HepG2 (cell line): ENCODE data around the gene NXPE3. TPM values are rescaled to one million over a fixed set of nuclear protein-coding genes. Genes with fewer than 3 reads are reported as not detected.

Experiments used
- ATAC-seq: fragments of 200-7000 bp; cut with Tn5 transposase; 3 replicates; pipeline ENCODE4 v1.9.1; 2020; ENCODE audit warnings: mild to moderate bottlenecking, moderate library complexity
- BruUV-seq: library from RNA; stranded (reverse); fragments of 400-500 nt; replicated peaks from 2 replicates; lab custom pipeline; 2021; lab: Mats Ljungman, UMichigan
- CTCF ChIA-PET: fragments of 300-600 bp; formaldehyde crosslinking; extraction: SDS; loops from one replicate; lab custom pipeline; 2021; ENCODE audit warnings: low total read pairs, inconsistent platforms, low intra/inter-chr PET ratio; lab: Yijun Ruan, JAX
- POLR2A ChIA-PET: fragments of 350-600 bp; sonication (Branson Sonifier 250); formaldehyde crosslinking; loops from one replicate; lab custom pipeline; 2020; ENCODE audit warnings: antibody characterized with exemption, inconsistent platforms; lab: Yijun Ruan, JAX
- DNase-seq: peaks from one replicate; pipeline ENCODE4 v3.0.0-alpha.2; 2015; ENCODE audit warnings: low spot score
- FAIRE-seq: peaks from 3 replicates; lab custom pipeline; 2011; peaks lifted over from hg19 to GRCh38; lab: Jason Lieb, UNC
- H2AFZ ChIP-seq: one replicate; pipeline ENCODE4 v1.6.1; 2011; ENCODE audit warnings: low read length, inconsistent platforms
- H3K27ac ChIP-seq: fragments of 300-600 bp; 3 replicates; pipeline ENCODE4 v1.8.0; 2011; ENCODE audit warnings: mixed run types, mild to moderate bottlenecking, mixed read lengths, low read length, inconsistent platforms; ENCODE audit not compliant: insufficient read depth; ENCODE audit errors: extremely low read length
- H3K27me3 ChIP-seq, 2 experiments: fragments of 200-600 bp in 1 of 2; 2 replicates in 1 of 2; 3 replicates in 1 of 2; pipeline versions ENCODE4 v1.6.0 to v1.8.0; 2011; ENCODE audit warnings: low read length in 2 of 2, mild to moderate bottlenecking in 2 of 2, moderate library complexity in 2 of 2, inconsistent platforms in 1 of 2; ENCODE audit not compliant: insufficient read depth in 2 of 2, control insufficient read depth in 1 of 2
- H3K36me3 ChIP-seq, 2 experiments: fragments of 200-600 bp in 1 of 2; replicated peaks in 1 of 2; 2 replicates in 1 of 2; 3 replicates in 1 of 2; pipeline versions ENCODE4 v1.5.1 to v1.8.0; 2011; ENCODE audit warnings: low read length in 2 of 2, inconsistent platforms in 1 of 2; ENCODE audit not compliant: insufficient read depth in 2 of 2, control insufficient read depth in 1 of 2
- H3K4me1 ChIP-seq: 2 replicates; pipeline ENCODE4 v1.5.1; 2012; ENCODE audit warnings: low read length, inconsistent platforms; ENCODE audit not compliant: insufficient read depth
- H3K4me2 ChIP-seq: 2 replicates; pipeline ENCODE4 v1.6.0; 2011; ENCODE audit warnings: low read depth, low read length, inconsistent platforms
- H3K4me3 ChIP-seq, 3 experiments: fragments of 200-600 bp in 1 of 3; sonication (generic), shearing (Covaris generic) in 1 of 3; replicated peaks in 1 of 3; 2 replicates each; pipeline ENCODE4 v1.5.1; 2011 to 2016; ENCODE audit warnings: low read length in 3 of 3, inconsistent platforms in 2 of 3, low read depth in 2 of 3, mild to moderate bottlenecking in 2 of 3, control low read depth in 1 of 3, mixed read lengths in 1 of 3; ENCODE audit not compliant: insufficient read depth in 1 of 3
- H3K79me2 ChIP-seq: one replicate; pipeline ENCODE4 v1.6.1; 2011; ENCODE audit warnings: low read length, inconsistent platforms; ENCODE audit not compliant: insufficient read depth
- H3K9ac ChIP-seq: 2 replicates; pipeline ENCODE4 v1.6.0; 2011; ENCODE audit warnings: mild to moderate bottlenecking, low read depth, low read length, inconsistent platforms; ENCODE audit not compliant: insufficient read depth
- H3K9me3 ChIP-seq: 2 replicates; pipeline ENCODE4 v1.5.1; 2012; ENCODE audit warnings: mild to moderate bottlenecking, low read length
- H4K20me1 ChIP-seq: 2 replicates; pipeline ENCODE4 v1.6.0; 2011; ENCODE audit warnings: inconsistent platforms, mild to moderate bottlenecking, low read length, moderate library complexity; ENCODE audit not compliant: insufficient read depth
- ARID2 ChIP-seq: sonication (generic); formaldehyde crosslinking; IDR thresholded peaks from 2 replicates; pipeline ENCODE4 v1.8.1; 2022; ENCODE audit warnings: mild to moderate bottlenecking, missing genetic modification reagents, borderline replicate concordance
- ERF ChIP-seq: IDR thresholded peaks from 2 replicates; pipeline ENCODE4 v1.6.1; 2018; ENCODE audit warnings: missing biosample characterization, missing genetic modification reagents
- GLI4 ChIP-seq: sonication (generic); formaldehyde crosslinking; IDR thresholded peaks from 2 replicates; pipeline ENCODE4 v1.5.1; 2020; ENCODE audit warnings: missing genetic modification reagents, mild to moderate bottlenecking, moderate library complexity, borderline replicate concordance
- KLF11 ChIP-seq: IDR thresholded peaks from 2 replicates; pipeline ENCODE4 v1.6.1; 2016; ENCODE audit warnings: missing compliant biosample characterization
- SAFB2 ChIP-seq: sonication (generic); formaldehyde crosslinking; IDR thresholded peaks from 2 replicates; pipeline ENCODE4 v1.5.1; 2020; ENCODE audit warnings: missing genetic modification reagents, low read depth, mild to moderate bottlenecking, borderline replicate concordance
- TSC22D2 ChIP-seq: sonication (generic); formaldehyde crosslinking; IDR thresholded peaks from 2 replicates; pipeline ENCODE4 v1.5.1; 2020; ENCODE audit warnings: missing genetic modification reagents, mild to moderate bottlenecking, borderline replicate concordance
- ZNF24 ChIP-seq: fragments of 450-650 bp; IDR thresholded peaks from 2 replicates; pipeline ENCODE4 v1.6.1; 2017; ENCODE audit warnings: antibody characterized with exemption, mild to moderate bottlenecking
- ZNF546 ChIP-seq: sonication (generic); formaldehyde crosslinking; conservative IDR thresholded peaks from 2 replicates; pipeline ENCODE4 v1.8.1; 2023; ENCODE audit warnings: mild to moderate bottlenecking, missing genetic modification reagents
- ZNF781 ChIP-seq: sonication (generic); formaldehyde crosslinking; IDR thresholded peaks from 2 replicates; pipeline ENCODE4 v1.5.1; 2020; ENCODE audit warnings: borderline replicate concordance, mild to moderate bottlenecking, missing genetic modification reagents; ENCODE audit errors: not compliant biosample characterization
- WGBS: methylation state at CpG from one replicate; pipeline ENCODE4 v1.1.6; 2017; ENCODE audit warnings: low lambda C conversion rate; 5-methylcytosine and 5-hydroxymethylcytosine counted together
- in situ Hi-C: cut with HindIII; loops from 2 replicates; pipeline ENCODE4 v1.10.0; 2017; ENCODE audit warnings: low pct_unique_long_range_greater_than_20kb; ENCODE audit not compliant: extremely low pct_ligation_motif_present
- intact Hi-C: fragments of 100-400 bp; cut with micrococcal nuclease; formaldehyde crosslinking; loops from one replicate; pipeline ENCODE4 v1.10.0; 2022; ENCODE audit not compliant: unreplicated experiment
- polyA plus RNA-seq, 8 experiments: library from polyadenylated mRNA; depleted of rRNA in 3 of 8; stranded (reverse) in 7 of 8; unstranded in 1 of 8; fragments of >200 nt; fragmentation: Illumina TruSeq in 4 of 8; extraction: Trizol in 4 of 8; gene quantifications; 2 replicates each; pipeline versions ENCODE4 v1.2.1 to v1.2.3, GENCODE V29; 2011 to 2016; ENCODE audit warnings: low read depth in 4 of 8, missing spikeins in 1 of 8, mixed read lengths in 1 of 8; ENCODE audit not compliant: insufficient read depth in 1 of 8
- total RNA-seq, 5 experiments: library from RNA; depleted of rRNA; stranded (reverse); fragments of >200 nt; fragmentation: Illumina TruSeq; extraction: Trizol; gene quantifications; 2 replicates each; pipeline ENCODE4 v1.2.3, GENCODE V29; 2016; ENCODE audit warnings: low read depth in 1 of 5
- TF ChIP-seq, protein P1 (sequence below): sonication (generic); formaldehyde crosslinking; IDR thresholded peaks from 2 replicates; pipeline ENCODE4 v1.4.0; 2020; ENCODE audit warnings: missing genetic modification reagents
- TF ChIP-seq, protein P2 (sequence below): sonication (generic); formaldehyde crosslinking; IDR thresholded peaks from 2 replicates; pipeline ENCODE4; 2020; ENCODE audit warnings: missing genetic modification reagents, mild to moderate bottlenecking, borderline replicate concordance

Gene NXPE3
- total and polyA plus RNA-seq, 2 of the 13 experiments (the other 11 are each of a cell fraction or from before 2014, with no cell fraction given) = 3.5 to 4.7 TPM

DNA sequence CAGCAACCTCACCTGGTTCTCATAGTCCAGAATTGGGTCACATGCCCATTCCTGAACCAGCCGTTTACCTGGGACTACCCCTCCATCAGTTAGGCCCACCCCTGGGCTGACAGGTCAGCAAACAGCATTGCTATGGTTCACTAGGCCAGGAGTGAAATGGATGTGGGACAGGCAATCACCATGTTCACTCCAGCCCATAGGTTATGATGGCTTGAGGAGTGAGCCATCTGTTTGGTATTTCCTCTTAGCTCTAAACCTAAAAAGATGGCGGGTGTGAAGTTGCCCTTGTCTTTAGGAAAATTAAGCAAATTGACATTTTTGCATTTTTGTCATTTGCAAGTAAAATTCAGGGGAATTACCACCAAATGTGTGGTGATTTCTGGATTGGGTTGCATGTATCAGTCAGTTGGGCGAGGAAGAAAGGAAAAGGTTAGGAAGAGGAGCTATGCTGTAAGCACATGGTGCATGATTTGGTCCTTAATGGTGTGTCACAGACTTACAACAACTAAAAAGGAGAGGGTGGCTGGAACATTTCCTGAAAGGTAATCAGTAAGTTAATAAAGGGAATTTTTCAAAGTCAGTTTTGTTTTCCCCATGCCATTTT is 17.2 kb downstream of the NXPE3 start (continued):
- TF ChIP-seq, protein P1, sequence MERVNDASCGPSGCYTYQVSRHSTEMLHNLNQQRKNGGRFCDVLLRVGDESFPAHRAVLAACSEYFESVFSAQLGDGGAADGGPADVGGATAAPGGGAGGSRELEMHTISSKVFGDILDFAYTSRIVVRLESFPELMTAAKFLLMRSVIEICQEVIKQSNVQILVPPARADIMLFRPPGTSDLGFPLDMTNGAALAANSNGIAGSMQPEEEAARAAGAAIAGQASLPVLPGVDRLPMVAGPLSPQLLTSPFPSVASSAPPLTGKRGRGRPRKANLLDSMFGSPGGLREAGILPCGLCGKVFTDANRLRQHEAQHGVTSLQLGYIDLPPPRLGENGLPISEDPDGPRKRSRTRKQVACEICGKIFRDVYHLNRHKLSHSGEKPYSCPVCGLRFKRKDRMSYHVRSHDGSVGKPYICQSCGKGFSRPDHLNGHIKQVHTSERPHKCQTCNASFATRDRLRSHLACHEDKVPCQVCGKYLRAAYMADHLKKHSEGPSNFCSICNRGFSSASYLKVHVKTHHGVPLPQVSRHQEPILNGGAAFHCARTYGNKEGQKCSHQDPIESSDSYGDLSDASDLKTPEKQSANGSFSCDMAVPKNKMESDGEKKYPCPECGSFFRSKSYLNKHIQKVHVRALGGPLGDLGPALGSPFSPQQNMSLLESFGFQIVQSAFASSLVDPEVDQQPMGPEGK (CRISPR knock-in tag) = no peak

DNA sequence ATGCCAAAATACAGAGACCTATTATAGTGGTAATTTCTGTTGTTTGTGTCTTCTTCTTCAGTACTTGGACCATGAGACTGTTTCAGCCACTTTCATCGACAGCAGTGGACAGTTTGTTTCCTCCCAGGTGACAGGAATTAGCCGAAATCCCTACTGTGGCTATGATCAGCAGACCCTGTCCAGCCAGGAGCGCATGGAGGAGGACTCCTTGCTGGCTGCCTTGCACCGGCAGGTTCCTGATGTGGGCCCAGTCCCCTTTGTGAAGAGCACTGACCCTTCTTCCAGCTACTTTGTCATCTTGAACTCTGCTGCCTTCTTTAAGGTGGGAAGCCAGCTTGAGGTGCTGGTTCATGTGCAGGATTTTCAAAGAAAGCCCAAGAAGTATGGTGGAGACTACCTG is 22.2 kb downstream of the NXPE3 start:
- Histone ChIP-seq H3K36me3 (0 out of 5 replicates have a peak, but pooled peaks cover 0 to 2% of the 10 kb centered on the region in 2 experiments), H3K27me3 (no peaks in the 10 kb centered on the region), H3K4me1 (peaks cover 21% of the 10 kb centered on the region), H3K9me3 (no peaks in the 10 kb centered on the region), H4K20me1 (no peaks in the 10 kb centered on the region), H3K4me2 (no peak overlapping the region), H2AFZ (no peak overlapping the region), H3K27ac (no peak overlapping the region), H3K4me3 (no peak overlapping the region), H3K9ac (no peak overlapping the region), H3K79me2 (no peaks in the 10 kb centered on the region)
- 98% methylated on average over 4 of the region's 4 CpGs for WGBS
- BruUV-seq = no TSS peak
- intact Hi-C loops = loop anchor here (10.0 kb wide), 1 partner anchor 194 kb away; no protein-coding TSS in a partner anchor
- TF ChIP-seq ARID2 (CRISPR knock-in tag) = no peak
- no peak for TF ChIP-seq ZNF546 (CRISPR knock-in tag)
- TF ChIP-seq ERF (CRISPR knock-in tag) = no peak
- TF ChIP-seq TSC22D2 = no peak
- TF ChIP-seq GLI4 (CRISPR knock-in tag) = no peak
- TF ChIP-seq, protein P2, sequence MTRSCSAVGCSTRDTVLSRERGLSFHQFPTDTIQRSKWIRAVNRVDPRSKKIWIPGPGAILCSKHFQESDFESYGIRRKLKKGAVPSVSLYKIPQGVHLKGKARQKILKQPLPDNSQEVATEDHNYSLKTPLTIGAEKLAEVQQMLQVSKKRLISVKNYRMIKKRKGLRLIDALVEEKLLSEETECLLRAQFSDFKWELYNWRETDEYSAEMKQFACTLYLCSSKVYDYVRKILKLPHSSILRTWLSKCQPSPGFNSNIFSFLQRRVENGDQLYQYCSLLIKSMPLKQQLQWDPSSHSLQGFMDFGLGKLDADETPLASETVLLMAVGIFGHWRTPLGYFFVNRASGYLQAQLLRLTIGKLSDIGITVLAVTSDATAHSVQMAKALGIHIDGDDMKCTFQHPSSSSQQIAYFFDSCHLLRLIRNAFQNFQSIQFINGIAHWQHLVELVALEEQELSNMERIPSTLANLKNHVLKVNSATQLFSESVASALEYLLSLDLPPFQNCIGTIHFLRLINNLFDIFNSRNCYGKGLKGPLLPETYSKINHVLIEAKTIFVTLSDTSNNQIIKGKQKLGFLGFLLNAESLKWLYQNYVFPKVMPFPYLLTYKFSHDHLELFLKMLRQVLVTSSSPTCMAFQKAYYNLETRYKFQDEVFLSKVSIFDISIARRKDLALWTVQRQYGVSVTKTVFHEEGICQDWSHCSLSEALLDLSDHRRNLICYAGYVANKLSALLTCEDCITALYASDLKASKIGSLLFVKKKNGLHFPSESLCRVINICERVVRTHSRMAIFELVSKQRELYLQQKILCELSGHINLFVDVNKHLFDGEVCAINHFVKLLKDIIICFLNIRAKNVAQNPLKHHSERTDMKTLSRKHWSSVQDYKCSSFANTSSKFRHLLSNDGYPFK (CRISPR knock-in tag) = no peak
- no peak for TF ChIP-seq ZNF24
- TF ChIP-seq ZNF781 (CRISPR knock-in tag) = no peak
- no peak for TF ChIP-seq SAFB2 (CRISPR knock-in tag)
- TF ChIP-seq KLF11 = no peak
- ChIA-PET CTCF (no interaction called here), POLR2A (no interaction called here)
- DNase-seq = no peak
- no peak for ATAC-seq
- in situ Hi-C loops = loop anchor here (10.0 kb wide), 1 partner anchor 734 kb away; no protein-coding TSS in a partner anchor
- FAIRE-seq = no peak
